Measurements from ENCODE around the gene TSKU. TPM values are rescaled to one million over a fixed set of nuclear protein-coding genes. Genes with fewer than 3 reads are reported as not detected.

TSKU gene
- total and polyA plus RNA-seq, 2 experiments from 2014 or later, result 11.7 to 31.1 TPM

GRCh38 chr11:76764941-76765665, 18.1 kb upstream of the TSKU start:
- peaks cover 32% of the 10 kb centered on the region for H3K4me1 Mint-ChIP-seq
- Histone ChIP-seq H3K27ac (ENCODE audit: low read depth) (no peak overlapping the region), H3K4me3 (no peak overlapping the region), H3F3A (replicated peaks; ENCODE audit: low read depth) (no peaks in the 10 kb centered on the region), H3K4me1 (ENCODE audit: insufficient read depth) (peaks cover 15% of the 10 kb centered on the region), H3K4me2 (no peak overlapping the region), H3K9me2 (ENCODE audit: insufficient read depth) (no peaks in the 10 kb centered on the region), H4K20me1 (replicated peaks; ENCODE audit: insufficient read depth) (no peaks in the 10 kb centered on the region), H3K79me2 (replicated peaks; ENCODE audit: insufficient read depth) (no peaks in the 10 kb centered on the region), H3K27me3 (ENCODE audit: insufficient read depth) (no peaks in the 10 kb centered on the region), H3K36me3 (ENCODE audit: insufficient read depth) (no peaks in the 10 kb centered on the region), H2AFZ (no peak overlapping the region)
- TF ChIP-seq POLR2AphosphoS5 (IDR thresholded peaks at IDR 0.05; ENCODE audit: low read depth) (no peak), STAT1 (IDR thresholded peaks at IDR 0.05; ENCODE audit: unreplicated experiment) (no peak), NANOG (IDR thresholded peaks at IDR 0.05; ENCODE audit: borderline replicate concordance) (no peak), EZH2 (IDR thresholded peaks at IDR 0.05; ENCODE audit: low read depth, unreplicated experiment) (no peak), EZH2phosphoT487 (IDR thresholded peaks at IDR 0.05; ENCODE audit: unreplicated experiment) (no peak), ZNF114 (CRISPR knock-in tag; IDR thresholded peaks at IDR 0.05) (no peak), CTCF (conservative IDR thresholded peaks at IDR 0.05; ENCODE audit: low read depth in 2 of 2) (no peak), CREB1 (CRISPR knock-in tag; IDR thresholded peaks at IDR 0.05; ENCODE audit: low read depth) (no peak), ETS1 (IDR thresholded peaks at IDR 0.05) (no peak), JUNB (IDR thresholded peaks at IDR 0.05; ENCODE audit: unreplicated experiment) (no peak)
- TF ChIP-seq, protein P1, sequence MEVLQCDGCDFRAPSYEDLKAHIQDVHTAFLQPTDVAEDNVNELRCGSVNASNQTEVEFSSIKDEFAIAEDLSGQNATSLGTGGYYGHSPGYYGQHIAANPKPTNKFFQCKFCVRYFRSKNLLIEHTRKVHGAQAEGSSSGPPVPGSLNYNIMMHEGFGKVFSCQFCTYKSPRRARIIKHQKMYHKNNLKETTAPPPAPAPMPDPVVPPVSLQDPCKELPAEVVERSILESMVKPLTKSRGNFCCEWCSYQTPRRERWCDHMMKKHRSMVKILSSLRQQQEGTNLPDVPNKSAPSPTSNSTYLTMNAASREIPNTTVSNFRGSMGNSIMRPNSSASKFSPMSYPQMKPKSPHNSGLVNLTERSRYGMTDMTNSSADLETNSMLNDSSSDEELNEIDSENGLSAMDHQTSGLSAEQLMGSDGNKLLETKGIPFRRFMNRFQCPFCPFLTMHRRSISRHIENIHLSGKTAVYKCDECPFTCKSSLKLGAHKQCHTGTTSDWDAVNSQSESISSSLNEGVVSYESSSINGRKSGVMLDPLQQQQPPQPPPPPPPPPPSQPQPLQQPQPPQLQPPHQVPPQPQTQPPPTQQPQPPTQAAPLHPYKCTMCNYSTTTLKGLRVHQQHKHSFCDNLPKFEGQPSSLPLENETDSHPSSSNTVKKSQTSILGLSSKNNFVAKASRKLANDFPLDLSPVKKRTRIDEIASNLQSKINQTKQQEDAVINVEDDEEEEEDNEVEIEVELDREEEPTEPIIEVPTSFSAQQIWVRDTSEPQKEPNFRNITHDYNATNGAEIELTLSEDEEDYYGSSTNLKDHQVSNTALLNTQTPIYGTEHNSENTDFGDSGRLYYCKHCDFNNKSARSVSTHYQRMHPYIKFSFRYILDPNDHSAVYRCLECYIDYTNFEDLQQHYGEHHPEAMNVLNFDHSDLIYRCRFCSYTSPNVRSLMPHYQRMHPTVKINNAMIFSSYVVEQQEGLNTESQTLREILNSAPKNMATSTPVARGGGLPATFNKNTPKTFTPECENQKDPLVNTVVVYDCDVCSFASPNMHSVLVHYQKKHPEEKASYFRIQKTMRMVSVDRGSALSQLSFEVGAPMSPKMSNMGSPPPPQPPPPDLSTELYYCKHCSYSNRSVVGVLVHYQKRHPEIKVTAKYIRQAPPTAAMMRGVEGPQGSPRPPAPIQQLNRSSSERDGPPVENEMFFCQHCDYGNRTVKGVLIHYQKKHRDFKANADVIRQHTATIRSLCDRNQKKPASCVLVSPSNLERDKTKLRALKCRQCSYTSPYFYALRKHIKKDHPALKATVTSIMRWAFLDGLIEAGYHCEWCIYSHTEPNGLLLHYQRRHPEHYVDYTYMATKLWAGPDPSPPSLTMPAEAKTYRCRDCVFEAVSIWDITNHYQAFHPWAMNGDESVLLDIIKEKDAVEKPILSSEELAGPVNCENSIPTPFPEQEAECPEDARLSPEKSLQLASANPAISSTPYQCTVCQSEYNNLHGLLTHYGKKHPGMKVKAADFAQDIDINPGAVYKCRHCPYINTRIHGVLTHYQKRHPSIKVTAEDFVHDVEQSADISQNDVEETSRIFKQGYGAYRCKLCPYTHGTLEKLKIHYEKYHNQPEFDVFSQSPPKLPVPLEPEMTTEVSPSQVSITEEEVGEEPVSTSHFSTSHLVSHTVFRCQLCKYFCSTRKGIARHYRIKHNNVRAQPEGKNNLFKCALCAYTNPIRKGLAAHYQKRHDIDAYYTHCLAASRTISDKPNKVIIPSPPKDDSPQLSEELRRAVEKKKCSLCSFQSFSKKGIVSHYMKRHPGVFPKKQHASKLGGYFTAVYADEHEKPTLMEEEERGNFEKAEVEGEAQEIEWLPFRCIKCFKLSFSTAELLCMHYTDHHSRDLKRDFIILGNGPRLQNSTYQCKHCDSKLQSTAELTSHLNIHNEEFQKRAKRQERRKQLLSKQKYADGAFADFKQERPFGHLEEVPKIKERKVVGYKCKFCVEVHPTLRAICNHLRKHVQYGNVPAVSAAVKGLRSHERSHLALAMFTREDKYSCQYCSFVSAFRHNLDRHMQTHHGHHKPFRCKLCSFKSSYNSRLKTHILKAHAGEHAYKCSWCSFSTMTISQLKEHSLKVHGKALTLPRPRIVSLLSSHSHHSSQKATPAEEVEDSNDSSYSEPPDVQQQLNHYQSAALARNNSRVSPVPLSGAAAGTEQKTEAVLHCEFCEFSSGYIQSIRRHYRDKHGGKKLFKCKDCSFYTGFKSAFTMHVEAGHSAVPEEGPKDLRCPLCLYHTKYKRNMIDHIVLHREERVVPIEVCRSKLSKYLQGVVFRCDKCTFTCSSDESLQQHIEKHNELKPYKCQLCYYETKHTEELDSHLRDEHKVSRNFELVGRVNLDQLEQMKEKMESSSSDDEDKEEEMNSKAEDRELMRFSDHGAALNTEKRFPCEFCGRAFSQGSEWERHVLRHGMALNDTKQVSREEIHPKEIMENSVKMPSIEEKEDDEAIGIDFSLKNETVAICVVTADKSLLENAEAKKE (CRISPR knock-in tag; IDR thresholded peaks at IDR 0.05), result no peak
- TF ChIP-seq, protein P2, sequence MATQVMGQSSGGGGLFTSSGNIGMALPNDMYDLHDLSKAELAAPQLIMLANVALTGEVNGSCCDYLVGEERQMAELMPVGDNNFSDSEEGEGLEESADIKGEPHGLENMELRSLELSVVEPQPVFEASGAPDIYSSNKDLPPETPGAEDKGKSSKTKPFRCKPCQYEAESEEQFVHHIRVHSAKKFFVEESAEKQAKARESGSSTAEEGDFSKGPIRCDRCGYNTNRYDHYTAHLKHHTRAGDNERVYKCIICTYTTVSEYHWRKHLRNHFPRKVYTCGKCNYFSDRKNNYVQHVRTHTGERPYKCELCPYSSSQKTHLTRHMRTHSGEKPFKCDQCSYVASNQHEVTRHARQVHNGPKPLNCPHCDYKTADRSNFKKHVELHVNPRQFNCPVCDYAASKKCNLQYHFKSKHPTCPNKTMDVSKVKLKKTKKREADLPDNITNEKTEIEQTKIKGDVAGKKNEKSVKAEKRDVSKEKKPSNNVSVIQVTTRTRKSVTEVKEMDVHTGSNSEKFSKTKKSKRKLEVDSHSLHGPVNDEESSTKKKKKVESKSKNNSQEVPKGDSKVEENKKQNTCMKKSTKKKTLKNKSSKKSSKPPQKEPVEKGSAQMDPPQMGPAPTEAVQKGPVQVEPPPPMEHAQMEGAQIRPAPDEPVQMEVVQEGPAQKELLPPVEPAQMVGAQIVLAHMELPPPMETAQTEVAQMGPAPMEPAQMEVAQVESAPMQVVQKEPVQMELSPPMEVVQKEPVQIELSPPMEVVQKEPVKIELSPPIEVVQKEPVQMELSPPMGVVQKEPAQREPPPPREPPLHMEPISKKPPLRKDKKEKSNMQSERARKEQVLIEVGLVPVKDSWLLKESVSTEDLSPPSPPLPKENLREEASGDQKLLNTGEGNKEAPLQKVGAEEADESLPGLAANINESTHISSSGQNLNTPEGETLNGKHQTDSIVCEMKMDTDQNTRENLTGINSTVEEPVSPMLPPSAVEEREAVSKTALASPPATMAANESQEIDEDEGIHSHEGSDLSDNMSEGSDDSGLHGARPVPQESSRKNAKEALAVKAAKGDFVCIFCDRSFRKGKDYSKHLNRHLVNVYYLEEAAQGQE (IDR thresholded peaks at IDR 0.05; ENCODE audit: unreplicated experiment), result no peak
- H3K4me3 Mint-ChIP-seq, result no peak overlapping the region
- peaks cover 10% of the 10 kb centered on the region for H3K27me3 Mint-ChIP-seq (ENCODE audit: insufficient read depth, low read depth, poor library complexity)
- no peak for ATAC-seq
- no peak for DNase-seq (ENCODE audit: low spot score)
- no peaks in the 10 kb centered on the region; the same call in 2 of the 3 replicates for H3K9me3 Mint-ChIP-seq
- no peaks in the 10 kb centered on the region for H3K36me3 Mint-ChIP-seq (ENCODE audit: low read depth)
- H3K27ac Mint-ChIP-seq, result no peak overlapping the region

All from GM23338 (cell line).